A549 (cell line): ENCODE measurements around the gene DNAH8.

Experiments
- CHD2 ChIP-seq: fragments of 150-350 bp; IDR thresholded peaks from 2 replicates; pipeline ENCODE4 v1.6.1; 2014; ENCODE audit warnings: low read length; ENCODE audit not compliant: partially characterized antibody
- CTCF ChIP-seq: fragments of >200 bp; sonication (Bioruptor Twin); formaldehyde crosslinking; IDR thresholded peaks from 3 replicates; pipeline ENCODE4 v1.5.1; 2016
- EP300 ChIP-seq, 2 experiments: fragments of >200 bp; sonication (Bioruptor Twin); formaldehyde crosslinking; IDR thresholded peaks; 2 replicates in 1 of 2; 3 replicates in 1 of 2; pipeline ENCODE4 v1.6.1; 2016 to 2017
- HDAC2 ChIP-seq: fragments of 200-600 bp; sonication (generic); IDR thresholded peaks from 2 replicates; pipeline ENCODE4 v1.6.1; 2016
- JUN ChIP-seq, 2 experiments: fragments of >200 bp; sonication (Bioruptor Twin); formaldehyde crosslinking; IDR thresholded peaks; 2 replicates in 1 of 2; 3 replicates in 1 of 2; pipeline ENCODE4 v1.6.1; 2016 to 2017
- MAZ ChIP-seq: fragments of 150-350 bp; IDR thresholded peaks from 2 replicates; pipeline ENCODE4 v1.6.1; 2014; ENCODE audit warnings: antibody characterized with exemption, low read depth, low read length, borderline replicate concordance
- MYC ChIP-seq: IDR thresholded peaks from 2 replicates; pipeline ENCODE4 v1.6.1; 2012; ENCODE audit warnings: mild to moderate bottlenecking, inconsistent platforms, low read length, improper control_type of control experiment, borderline replicate concordance
- POLR2A ChIP-seq: IDR thresholded peaks from 2 replicates; pipeline ENCODE4 v1.6.1; 2012; ENCODE audit warnings: mild to moderate bottlenecking, low read length
- POLR2AphosphoS2 ChIP-seq: conservative IDR thresholded peaks from 2 replicates; pipeline ENCODE4 v1.6.1; 2012; ENCODE audit warnings: low read length, improper control_type of control experiment, inconsistent platforms
- RNF2 ChIP-seq: fragments of 200-600 bp; sonication (generic); IDR thresholded peaks from 2 replicates; pipeline ENCODE4 v1.6.1; 2016; ENCODE audit warnings: low read depth, mild to moderate bottlenecking, antibody characterized with exemption, moderate library complexity, borderline replicate concordance
- USF2 ChIP-seq: fragments of 450-650 bp; IDR thresholded peaks from 2 replicates; pipeline ENCODE4 v1.6.1; 2014; ENCODE audit warnings: antibody characterized with exemption
- TF ChIP-seq, protein P1 (sequence below): fragments of 200-600 bp; sonication (generic); IDR thresholded peaks from 2 replicates; pipeline ENCODE4 v1.6.1; 2016; ENCODE audit warnings: antibody characterized with exemption, mild to moderate bottlenecking, moderate library complexity
- TF ChIP-seq, protein P2 (sequence below): IDR thresholded peaks from 2 replicates; pipeline ENCODE4 v1.6.1; 2012

- TF ChIP-seq, protein P1, sequence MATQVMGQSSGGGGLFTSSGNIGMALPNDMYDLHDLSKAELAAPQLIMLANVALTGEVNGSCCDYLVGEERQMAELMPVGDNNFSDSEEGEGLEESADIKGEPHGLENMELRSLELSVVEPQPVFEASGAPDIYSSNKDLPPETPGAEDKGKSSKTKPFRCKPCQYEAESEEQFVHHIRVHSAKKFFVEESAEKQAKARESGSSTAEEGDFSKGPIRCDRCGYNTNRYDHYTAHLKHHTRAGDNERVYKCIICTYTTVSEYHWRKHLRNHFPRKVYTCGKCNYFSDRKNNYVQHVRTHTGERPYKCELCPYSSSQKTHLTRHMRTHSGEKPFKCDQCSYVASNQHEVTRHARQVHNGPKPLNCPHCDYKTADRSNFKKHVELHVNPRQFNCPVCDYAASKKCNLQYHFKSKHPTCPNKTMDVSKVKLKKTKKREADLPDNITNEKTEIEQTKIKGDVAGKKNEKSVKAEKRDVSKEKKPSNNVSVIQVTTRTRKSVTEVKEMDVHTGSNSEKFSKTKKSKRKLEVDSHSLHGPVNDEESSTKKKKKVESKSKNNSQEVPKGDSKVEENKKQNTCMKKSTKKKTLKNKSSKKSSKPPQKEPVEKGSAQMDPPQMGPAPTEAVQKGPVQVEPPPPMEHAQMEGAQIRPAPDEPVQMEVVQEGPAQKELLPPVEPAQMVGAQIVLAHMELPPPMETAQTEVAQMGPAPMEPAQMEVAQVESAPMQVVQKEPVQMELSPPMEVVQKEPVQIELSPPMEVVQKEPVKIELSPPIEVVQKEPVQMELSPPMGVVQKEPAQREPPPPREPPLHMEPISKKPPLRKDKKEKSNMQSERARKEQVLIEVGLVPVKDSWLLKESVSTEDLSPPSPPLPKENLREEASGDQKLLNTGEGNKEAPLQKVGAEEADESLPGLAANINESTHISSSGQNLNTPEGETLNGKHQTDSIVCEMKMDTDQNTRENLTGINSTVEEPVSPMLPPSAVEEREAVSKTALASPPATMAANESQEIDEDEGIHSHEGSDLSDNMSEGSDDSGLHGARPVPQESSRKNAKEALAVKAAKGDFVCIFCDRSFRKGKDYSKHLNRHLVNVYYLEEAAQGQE = no peak
- no peak for TF ChIP-seq POLR2A
- TF ChIP-seq CHD2 = no peak
- TF ChIP-seq MAZ = no peak
- no peak for TF ChIP-seq CTCF
- TF ChIP-seq, protein P2, sequence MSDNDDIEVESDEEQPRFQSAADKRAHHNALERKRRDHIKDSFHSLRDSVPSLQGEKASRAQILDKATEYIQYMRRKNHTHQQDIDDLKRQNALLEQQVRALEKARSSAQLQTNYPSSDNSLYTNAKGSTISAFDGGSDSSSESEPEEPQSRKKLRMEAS = no peak
- no peak for TF ChIP-seq MYC
- no peak for TF ChIP-seq RNF2
- no peak for TF ChIP-seq EP300 (IDR thresholded peaks at IDR 0.05)
- no peak for TF ChIP-seq HDAC2
- TF ChIP-seq POLR2AphosphoS2 = no peak
- TF ChIP-seq JUN (IDR thresholded peaks at IDR 0.05) = no peak
- TF ChIP-seq USF2 = no peak
Measured at GRCh38 chr6:38720295-38720694, 5.2 kb downstream of the DNAH8 start.
